ENCODE data around the gene MESP2.
A peak's percentile ranks its signal among the peaks of the same experiment; 100 is the strongest.

Gene MESP2

DNA sequence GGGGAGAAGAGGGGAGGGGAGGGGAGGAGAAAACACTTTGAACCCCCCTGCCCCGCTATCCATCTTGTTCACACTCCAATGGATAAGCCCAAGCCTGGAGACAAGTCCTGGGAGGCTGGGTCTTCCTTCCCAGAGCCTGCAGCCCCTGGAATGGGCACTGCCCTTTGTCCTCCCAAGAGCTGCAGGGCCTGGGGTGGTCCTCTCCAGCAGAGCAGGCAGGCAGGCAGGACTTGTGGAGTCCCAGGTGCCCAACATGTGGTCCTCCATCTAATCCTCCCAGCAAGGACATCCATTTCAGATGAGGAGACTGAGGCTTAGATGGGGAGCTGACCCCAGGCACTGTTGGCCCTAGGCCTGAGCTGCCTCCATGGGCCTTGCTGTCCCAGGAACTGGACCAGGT is 10.4 kb upstream of the MESP2 start:
- H3K27ac Mint-ChIP-seq: no peak overlapping the region
- no peak for ATAC-seq
- no peaks in the 10 kb centered on the region for H3K9me3 Mint-ChIP-seq
- H3K4me1 Mint-ChIP-seq: no peaks in the 10 kb centered on the region
- H3K27me3 Mint-ChIP-seq: no peaks in the 10 kb centered on the region
- no peak for DNase-seq
- H3K4me3 Mint-ChIP-seq: no peak overlapping the region
- H3K36me3 Mint-ChIP-seq (ENCODE audit: low read depth): no peaks in the 10 kb centered on the region

DNA sequence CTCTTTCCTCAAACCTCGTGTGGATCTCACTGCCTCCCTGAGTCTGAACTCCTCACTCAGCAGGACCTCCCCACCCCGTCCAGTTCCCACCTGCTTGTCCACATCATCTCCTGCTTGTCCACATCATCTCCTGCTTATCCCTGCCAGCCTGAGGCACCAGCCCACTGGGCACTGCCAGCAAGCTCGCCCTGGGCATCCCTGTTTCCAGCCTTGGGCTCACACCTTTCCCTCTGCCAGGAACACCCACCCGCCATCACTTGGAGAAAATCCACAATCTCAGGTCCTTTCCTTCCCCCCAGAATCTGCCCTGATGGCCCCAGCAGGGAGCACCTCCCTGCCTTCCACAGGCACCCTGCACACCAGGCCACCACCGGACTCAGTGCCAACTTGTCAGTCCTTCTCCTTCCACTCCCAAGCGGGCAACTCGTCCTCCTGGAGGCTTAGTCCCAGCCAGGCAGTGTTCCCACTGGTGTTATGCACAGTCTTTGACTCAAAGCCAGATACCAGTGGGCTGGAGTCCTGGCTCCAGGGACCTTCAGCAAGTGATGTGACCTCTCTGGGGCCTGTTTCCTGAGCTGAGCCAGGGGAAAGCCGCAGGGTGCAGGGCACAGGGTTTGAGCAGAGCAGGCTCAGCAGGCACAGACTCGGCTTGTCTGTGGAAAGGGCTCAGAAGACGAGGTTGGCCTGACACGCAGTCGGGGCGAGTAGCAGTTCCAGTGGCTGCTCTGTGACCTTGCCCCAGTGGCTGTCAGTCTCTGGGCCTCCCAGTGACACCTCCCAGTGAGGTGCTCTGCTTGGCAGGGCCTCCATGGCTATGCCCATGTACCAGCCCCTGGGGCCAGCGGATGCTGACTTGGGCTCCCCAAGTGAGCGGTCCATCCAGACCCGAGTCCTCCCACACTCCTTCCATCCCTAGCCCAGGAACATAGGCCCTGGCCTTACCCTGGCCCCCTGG is 9.5 kb upstream of the MESP2 start:
- Mint-ChIP-seq H3K27ac (no peak overlapping the region), H3K27me3 (no peaks in the 10 kb centered on the region), H3K4me3 (no peak overlapping the region), H3K9me3 (no peaks in the 10 kb centered on the region), H3K36me3 (ENCODE audit: low read depth) (no peaks in the 10 kb centered on the region), H3K4me1 (no peaks in the 10 kb centered on the region)
- DNase-seq: no peak
- no peak for ATAC-seq

DNA sequence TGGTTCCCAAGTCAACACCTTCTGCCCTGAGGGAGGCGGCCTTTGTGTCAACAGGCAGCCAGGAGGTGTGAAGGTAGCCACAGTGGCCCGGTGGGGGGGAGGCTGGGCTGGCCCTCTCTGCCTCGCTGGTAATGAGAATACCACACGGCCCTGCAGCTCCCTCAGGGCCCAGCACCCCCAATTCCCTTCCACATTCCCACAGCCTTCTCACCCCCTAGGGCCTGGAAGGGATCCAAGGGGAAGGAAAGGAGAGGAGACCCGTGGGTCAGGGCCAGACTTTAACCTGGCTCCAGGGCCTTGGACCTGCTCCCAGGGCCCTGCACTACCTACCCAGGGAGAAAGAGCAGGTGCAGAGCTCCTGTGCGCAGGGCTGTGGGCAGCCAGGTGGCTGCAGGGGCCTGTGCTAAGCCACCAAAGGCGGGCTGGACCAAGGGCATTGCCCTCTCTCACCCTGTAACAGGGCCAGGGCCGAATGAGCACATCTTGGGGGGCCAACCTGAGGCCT is 8.7 kb upstream of the MESP2 start:
- H3K36me3 Mint-ChIP-seq (ENCODE audit: low read depth): no peaks in the 10 kb centered on the region
- no peaks in the 10 kb centered on the region for H3K4me1 Mint-ChIP-seq
- H3K27me3 Mint-ChIP-seq: no peaks in the 10 kb centered on the region
- ATAC-seq: peak; percentile 25
- no peak for DNase-seq
- H3K4me3 Mint-ChIP-seq: no peak overlapping the region
- no peak overlapping the region for H3K27ac Mint-ChIP-seq
- no peaks in the 10 kb centered on the region for H3K9me3 Mint-ChIP-seq

DNA sequence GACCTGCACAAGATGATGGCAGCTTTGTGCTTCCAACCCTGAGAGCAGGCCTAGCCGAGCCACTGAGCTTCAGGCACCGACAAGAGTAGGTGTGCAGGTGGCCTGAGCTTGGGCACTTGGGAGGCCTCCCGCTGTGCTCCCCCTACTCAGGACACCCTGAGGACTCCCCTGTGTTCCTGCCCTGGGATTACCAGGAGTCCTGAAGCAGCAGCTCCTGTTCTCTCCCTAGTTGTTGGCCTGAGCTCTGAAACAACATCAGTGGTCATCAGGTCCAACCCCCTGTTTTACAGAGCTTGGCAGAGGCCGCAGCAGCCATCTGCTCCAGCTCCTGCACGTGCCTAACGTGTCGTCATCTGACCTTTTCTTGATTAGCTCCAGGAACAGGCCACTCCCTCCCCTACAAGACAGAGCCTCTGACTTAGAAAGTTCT is 8.0 kb upstream of the MESP2 start:
- Mint-ChIP-seq H3K27me3 (no peaks in the 10 kb centered on the region), H3K4me1 (no peaks in the 10 kb centered on the region), H3K9me3 (no peaks in the 10 kb centered on the region), H3K4me3 (no peak overlapping the region), H3K36me3 (ENCODE audit: low read depth) (no peaks in the 10 kb centered on the region), H3K27ac (no peak overlapping the region)
- ATAC-seq (peak; percentile 38), DNase-seq (no peak)

DNA sequence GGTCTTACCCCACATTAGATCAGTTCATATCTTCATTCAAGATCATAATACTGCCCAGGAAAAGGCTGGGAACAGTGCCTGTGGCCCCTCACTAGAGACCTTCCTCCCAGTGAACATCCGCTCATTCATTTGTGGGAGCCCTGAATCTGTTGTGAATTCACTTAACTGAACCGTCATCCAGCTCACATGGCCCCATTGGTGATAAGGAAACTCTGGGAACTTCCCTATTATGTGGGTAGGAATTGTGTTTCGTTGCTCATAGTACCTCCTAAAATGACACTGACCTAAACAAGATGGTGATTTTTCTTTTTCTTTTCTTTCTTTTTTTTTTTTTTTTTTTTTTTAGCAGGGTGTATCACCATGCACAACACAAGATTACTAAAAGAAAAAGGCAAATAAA is 6.8 kb upstream of the MESP2 start:
- DNase-seq (no peak), ATAC-seq (no peak)
- Mint-ChIP-seq H3K4me1 (no peaks in the 10 kb centered on the region), H3K27ac (no peak overlapping the region), H3K36me3 (ENCODE audit: low read depth) (no peaks in the 10 kb centered on the region), H3K27me3 (no peaks in the 10 kb centered on the region), H3K9me3 (no peaks in the 10 kb centered on the region), H3K4me3 (no peak overlapping the region)

DNA sequence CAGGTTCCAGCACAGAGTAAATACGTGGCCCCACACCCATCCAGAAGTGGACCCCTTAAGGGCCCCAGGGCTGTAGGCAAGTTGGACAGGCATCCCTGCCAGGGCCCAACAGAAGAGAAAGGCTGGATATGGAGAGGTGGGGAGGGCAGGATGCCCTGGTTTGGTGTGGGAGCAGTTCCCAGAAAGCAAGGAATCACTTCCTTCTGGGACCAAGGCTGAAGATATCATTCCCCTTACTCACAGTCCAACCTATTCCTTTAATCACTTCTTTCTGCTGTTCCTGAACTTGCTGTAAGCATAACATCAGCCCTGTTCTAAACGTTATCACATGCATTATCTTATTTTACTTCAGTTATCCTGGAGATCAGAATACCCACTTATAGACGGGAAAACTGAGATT is 6.1 kb upstream of the MESP2 start:
- Mint-ChIP-seq H3K27me3 (no peaks in the 10 kb centered on the region), H3K36me3 (ENCODE audit: low read depth) (no peaks in the 10 kb centered on the region), H3K9me3 (no peaks in the 10 kb centered on the region), H3K4me3 (no peak overlapping the region), H3K4me1 (no peaks in the 10 kb centered on the region), H3K27ac (no peak overlapping the region)
- DNase-seq (no peak), ATAC-seq (no peak)

DNA sequence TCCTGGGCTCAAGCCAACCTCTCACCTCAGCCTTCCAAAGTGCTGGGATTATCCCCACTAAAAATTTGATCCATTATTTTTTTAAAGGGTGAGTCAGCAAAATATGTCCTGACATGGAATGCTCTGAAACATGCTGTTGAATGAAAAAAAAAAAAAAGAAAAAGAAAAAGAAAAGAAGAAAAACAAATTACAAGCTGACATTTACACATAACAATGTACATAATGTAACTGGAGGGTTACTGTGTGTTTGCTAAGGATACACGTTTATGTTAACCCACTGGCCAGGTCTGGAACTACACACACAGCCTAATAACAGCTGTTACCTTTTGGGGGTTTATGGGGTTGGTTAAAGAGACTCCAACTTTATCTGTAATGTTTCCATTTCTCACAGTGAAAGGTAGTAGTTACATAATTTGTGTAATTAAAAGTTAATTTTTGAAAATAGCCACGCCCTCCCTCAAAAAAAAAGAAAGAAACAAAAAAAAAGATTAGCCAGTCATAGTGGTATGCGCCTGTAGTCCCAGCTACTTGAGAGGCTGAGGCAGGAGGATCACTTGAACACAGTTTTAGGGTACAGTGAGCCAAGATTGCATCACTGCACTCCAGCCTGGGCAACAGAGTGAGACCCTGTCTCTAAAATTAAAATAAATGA is 3.1 kb upstream of the MESP2 start:
- no peak overlapping the region for H3K27ac Mint-ChIP-seq
- DNase-seq (no peak), ATAC-seq (no peak)
- H3K36me3 Mint-ChIP-seq (ENCODE audit: low read depth): no peaks in the 10 kb centered on the region
- H3K9me3 Mint-ChIP-seq: no peaks in the 10 kb centered on the region
- no peak overlapping the region for H3K4me3 Mint-ChIP-seq
- no peaks in the 10 kb centered on the region for H3K4me1 Mint-ChIP-seq
- peaks cover 12% of the 10 kb centered on the region for H3K27me3 Mint-ChIP-seq

DNA sequence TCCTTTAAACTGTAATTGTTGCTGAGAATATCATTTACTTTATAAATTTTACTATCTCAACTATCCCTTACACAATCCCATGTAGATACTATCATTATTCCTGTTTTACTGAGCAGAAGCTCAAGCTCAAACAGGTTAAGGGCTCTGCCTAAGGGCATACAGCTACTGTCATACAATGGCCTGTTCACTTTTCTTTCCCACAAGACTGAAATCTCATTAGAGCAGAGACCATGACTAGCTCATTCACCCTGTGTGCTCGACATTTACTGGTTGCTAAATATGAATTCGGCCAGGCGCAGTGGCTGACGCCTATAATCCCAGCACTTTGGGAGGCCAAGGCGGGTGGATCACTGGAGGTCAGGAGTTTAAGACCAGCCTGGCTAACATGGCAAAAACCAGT is 1.6 kb upstream of the MESP2 start:
- ATAC-seq: no peak
- no peak for DNase-seq
- Mint-ChIP-seq H3K4me1 (no peaks in the 10 kb centered on the region), H3K9me3 (no peaks in the 10 kb centered on the region), H3K36me3 (ENCODE audit: low read depth) (no peaks in the 10 kb centered on the region), H3K27me3 (peaks cover 21% of the 10 kb centered on the region), H3K4me3 (no peak overlapping the region), H3K27ac (no peak overlapping the region)

DNA sequence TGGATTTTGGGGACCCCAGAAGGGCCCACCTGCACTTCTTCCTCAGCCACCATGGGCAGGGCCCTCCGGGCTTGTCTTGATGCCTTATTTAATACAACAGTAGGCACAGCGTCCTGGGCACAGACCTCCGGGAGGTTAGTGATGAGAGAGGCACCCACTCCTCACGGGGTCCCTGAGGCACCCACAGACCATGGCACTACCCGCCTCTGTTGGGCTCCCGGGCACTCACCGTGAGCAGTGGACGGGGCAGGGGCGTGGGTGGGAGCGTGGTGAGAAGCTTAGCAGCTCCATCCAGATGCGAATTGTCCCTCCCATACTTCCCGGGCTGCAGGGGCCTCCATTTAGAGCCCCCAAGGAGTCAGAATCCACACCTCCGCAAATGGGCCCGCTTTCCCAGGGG is 317 bp upstream of the MESP2 start:
- no peak for DNase-seq
- Mint-ChIP-seq H3K36me3 (ENCODE audit: low read depth) (no peaks in the 10 kb centered on the region), H3K27ac (no peak overlapping the region), H3K4me1 (peaks cover 3% of the 10 kb centered on the region), H3K4me3 (no peak overlapping the region), H3K9me3 (no peaks in the 10 kb centered on the region), H3K27me3 (peaks cover 27% of the 10 kb centered on the region)
- ATAC-seq: no peak

DNA sequence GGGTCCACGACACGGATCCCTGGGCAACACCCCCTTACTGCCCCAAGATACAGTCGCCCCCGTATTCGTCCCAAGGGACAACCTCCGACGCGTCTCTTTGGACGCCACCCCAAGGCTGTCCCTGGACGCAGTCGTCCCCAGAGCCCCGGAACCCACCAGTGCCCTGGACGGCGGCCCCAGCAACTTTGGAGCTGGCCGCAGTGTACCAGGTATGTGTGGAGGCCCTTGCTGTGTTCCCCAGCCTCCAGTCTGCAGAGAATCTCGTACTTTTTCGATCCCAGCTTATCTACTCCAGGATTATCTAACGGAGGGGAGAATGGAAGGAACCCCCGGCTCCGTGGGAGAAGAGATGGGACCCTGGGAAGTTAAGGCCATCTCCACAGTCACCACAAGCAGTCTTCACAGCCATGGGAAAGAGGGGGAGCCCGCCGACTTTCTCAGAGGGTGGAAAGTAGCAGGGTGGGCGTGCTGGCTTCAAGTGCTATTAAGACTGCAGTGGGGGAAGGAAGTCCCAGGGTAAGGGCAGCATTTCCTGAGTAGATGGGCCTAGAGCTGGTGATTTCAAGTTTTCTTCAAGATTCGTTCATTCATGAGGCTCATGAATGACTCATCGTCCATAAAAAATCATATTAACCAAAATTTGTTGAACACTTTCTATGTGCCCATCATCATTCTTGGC is 1.1 kb downstream of the MESP2 start:
- peaks cover 29% of the 10 kb centered on the region for H3K27me3 Mint-ChIP-seq
- H3K4me1 Mint-ChIP-seq: peaks cover 9% of the 10 kb centered on the region
- H3K27ac Mint-ChIP-seq: no peak overlapping the region
- peak overlapping the region; percentile 8 for H3K4me3 Mint-ChIP-seq
- no peak for DNase-seq
- H3K9me3 Mint-ChIP-seq: no peaks in the 10 kb centered on the region
- H3K36me3 Mint-ChIP-seq (ENCODE audit: low read depth): no peaks in the 10 kb centered on the region
- no peak for ATAC-seq

DNA sequence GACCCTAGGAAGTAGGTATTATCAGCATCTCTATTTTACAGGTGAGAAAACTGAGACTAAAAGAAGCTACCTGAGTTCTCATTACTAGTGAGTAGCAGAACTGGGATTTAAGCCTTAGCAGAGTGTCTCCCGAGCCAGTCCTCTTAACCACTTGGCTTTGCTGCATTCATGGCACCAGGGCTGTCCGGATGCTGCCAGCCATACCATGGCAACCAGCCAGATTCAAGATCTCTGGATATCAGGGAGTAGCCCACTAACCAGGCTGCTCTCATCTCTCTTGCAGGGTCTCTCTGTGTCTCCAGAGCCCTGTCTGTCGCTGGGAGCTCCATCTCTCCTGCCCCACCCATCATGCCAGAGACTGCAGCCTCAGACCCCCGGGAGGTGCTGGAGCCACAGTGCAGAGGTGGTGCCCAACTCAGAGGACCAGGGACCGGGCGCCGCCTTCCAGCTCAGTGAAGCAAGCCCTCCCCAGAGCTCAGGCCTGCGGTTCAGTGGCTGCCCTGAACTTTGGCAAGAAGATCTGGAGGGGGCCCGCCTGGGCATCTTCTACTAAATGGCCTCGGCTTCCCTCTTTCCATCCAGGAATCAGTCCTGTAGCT is 1.7 kb downstream of the MESP2 start:
- H3K36me3 Mint-ChIP-seq (ENCODE audit: low read depth): no peaks in the 10 kb centered on the region
- peaks cover 29% of the 10 kb centered on the region for H3K27me3 Mint-ChIP-seq
- no peaks in the 10 kb centered on the region for H3K9me3 Mint-ChIP-seq
- no peak overlapping the region for H3K4me3 Mint-ChIP-seq
- DNase-seq (no peak), ATAC-seq (no peak)
- H3K4me1 Mint-ChIP-seq: peaks cover 12% of the 10 kb centered on the region
- no peak overlapping the region for H3K27ac Mint-ChIP-seq

DNA sequence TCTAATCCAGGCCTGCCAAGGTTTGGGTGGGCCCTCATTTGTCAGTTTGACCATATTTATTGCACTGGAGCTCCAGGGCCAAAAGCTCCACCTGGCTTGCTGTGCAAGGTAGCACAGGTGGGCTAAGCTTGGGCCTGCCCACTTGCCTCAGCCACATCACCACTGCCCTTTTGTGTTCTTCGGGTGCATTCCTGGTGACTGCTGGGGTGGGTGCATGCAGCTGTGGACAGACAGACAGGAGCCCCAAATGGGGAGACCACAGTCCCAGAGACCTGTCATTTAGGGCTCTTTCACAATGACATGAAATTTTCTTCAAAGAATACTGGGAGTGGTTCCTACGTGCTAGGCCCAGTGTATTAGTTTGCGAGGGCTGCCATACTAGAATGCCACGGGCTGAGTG is 2.7 kb downstream of the MESP2 start:
- Mint-ChIP-seq H3K36me3 (ENCODE audit: low read depth) (no peaks in the 10 kb centered on the region), H3K4me1 (peaks cover 12% of the 10 kb centered on the region), H3K4me3 (no peak overlapping the region), H3K27ac (no peak overlapping the region), H3K9me3 (no peaks in the 10 kb centered on the region), H3K27me3 (peaks cover 29% of the 10 kb centered on the region)
- no peak for ATAC-seq
- DNase-seq: no peak

DNA sequence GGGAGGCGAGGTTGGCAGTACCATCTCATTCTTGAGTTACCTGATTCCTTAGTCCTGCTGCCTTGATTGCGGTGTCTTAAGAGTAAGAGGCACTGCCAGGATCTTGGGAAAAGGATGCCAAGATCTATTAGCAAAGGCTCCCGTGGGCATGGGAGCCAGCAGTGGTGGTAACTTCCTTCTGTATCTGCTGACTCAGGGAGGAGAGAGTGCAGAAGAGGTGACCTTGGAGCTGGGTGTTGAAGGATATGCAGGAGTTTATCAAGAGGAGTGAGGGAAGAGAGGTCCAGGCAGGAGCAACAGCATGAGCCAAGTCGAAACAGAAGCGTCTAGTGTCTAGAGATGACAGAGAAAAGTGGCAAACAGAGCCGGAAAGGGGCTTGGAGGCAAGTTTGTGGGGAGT is 4.5 kb downstream of the MESP2 start:
- DNase-seq (no peak), ATAC-seq (no peak)
- Mint-ChIP-seq H3K4me3 (no peak overlapping the region), H3K27me3 (peaks cover 29% of the 10 kb centered on the region), H3K36me3 (ENCODE audit: low read depth) (no peaks in the 10 kb centered on the region), H3K27ac (no peak overlapping the region), H3K9me3 (no peaks in the 10 kb centered on the region), H3K4me1 (peaks cover 12% of the 10 kb centered on the region)

DNA sequence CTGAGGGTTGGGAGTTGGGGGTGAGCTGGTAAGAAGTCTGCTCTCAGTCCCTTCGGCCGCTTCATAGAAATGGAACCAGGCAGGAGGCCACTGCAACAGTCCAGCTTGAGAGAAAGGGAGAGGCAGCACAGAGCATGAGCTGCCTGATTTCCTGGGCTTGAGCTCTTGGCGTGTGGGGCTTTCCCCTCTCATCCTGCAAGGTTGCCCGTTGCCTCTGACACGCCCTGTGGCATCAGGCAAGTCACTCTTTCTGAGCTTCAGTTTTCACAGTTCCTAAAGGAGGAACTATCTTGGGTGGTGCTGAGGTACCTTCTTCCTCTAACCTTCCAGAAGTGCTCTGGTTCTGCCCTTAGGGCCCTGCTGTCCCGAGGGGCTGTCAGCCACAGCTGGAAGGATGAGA is 4.9 kb downstream of the MESP2 start:
- no peak overlapping the region for H3K4me3 Mint-ChIP-seq
- H3K36me3 Mint-ChIP-seq (ENCODE audit: low read depth): no peaks in the 10 kb centered on the region
- H3K27me3 Mint-ChIP-seq: peaks cover 29% of the 10 kb centered on the region
- DNase-seq (peak; percentile 26), ATAC-seq (peak; percentile 55)
- peaks cover 12% of the 10 kb centered on the region for H3K4me1 Mint-ChIP-seq
- H3K9me3 Mint-ChIP-seq: no peaks in the 10 kb centered on the region
- no peak overlapping the region for H3K27ac Mint-ChIP-seq

Data from activated naive CD8-positive, alpha-beta T cell treated with anti-CD3 and anti-CD28 coated beads, Interleukin-2, amount 50 U/mL, for 24 hours (primary cell).